HepG2 (cell line): ENCODE results near the gene SLIT3. TPM values are rescaled to one million over a fixed set of nuclear protein-coding genes. Genes with fewer than 3 reads are reported as not detected.

Experiments used
- ATAC-seq: fragments of 200-7000 bp; cut with Tn5 transposase; 3 replicates; pipeline ENCODE4 v1.9.1; 2020; ENCODE audit warnings: mild to moderate bottlenecking, moderate library complexity
- BruUV-seq: library from RNA; stranded (reverse); fragments of 400-500 nt; replicated peaks from 2 replicates; lab custom pipeline; 2021; lab: Mats Ljungman, UMichigan
- CTCF ChIA-PET: fragments of 300-600 bp; formaldehyde crosslinking; extraction: SDS; loops from one replicate; lab custom pipeline; 2021; ENCODE audit warnings: low total read pairs, inconsistent platforms, low intra/inter-chr PET ratio; lab: Yijun Ruan, JAX
- POLR2A ChIA-PET: fragments of 350-600 bp; sonication (Branson Sonifier 250); formaldehyde crosslinking; loops from one replicate; lab custom pipeline; 2020; ENCODE audit warnings: antibody characterized with exemption, inconsistent platforms; lab: Yijun Ruan, JAX
- DNase-seq: peaks from one replicate; pipeline ENCODE4 v3.0.0-alpha.2; 2015; ENCODE audit warnings: low spot score
- FAIRE-seq: peaks from 3 replicates; lab custom pipeline; 2011; peaks lifted over from hg19 to GRCh38; lab: Jason Lieb, UNC
- H2AFZ ChIP-seq: one replicate; pipeline ENCODE4 v1.6.1; 2011; ENCODE audit warnings: low read length, inconsistent platforms
- H3K27ac ChIP-seq: fragments of 300-600 bp; 3 replicates; pipeline ENCODE4 v1.8.0; 2011; ENCODE audit warnings: mixed run types, mild to moderate bottlenecking, mixed read lengths, low read length, inconsistent platforms; ENCODE audit not compliant: insufficient read depth; ENCODE audit errors: extremely low read length
- H3K27me3 ChIP-seq, 2 experiments: fragments of 200-600 bp in 1 of 2; 2 replicates in 1 of 2; 3 replicates in 1 of 2; pipeline versions ENCODE4 v1.6.0 to v1.8.0; 2011; ENCODE audit warnings: low read length in 2 of 2, mild to moderate bottlenecking in 2 of 2, moderate library complexity in 2 of 2, inconsistent platforms in 1 of 2; ENCODE audit not compliant: insufficient read depth in 2 of 2, control insufficient read depth in 1 of 2
- H3K36me3 ChIP-seq, 2 experiments: fragments of 200-600 bp in 1 of 2; replicated peaks in 1 of 2; 2 replicates in 1 of 2; 3 replicates in 1 of 2; pipeline versions ENCODE4 v1.5.1 to v1.8.0; 2011; ENCODE audit warnings: low read length in 2 of 2, inconsistent platforms in 1 of 2; ENCODE audit not compliant: insufficient read depth in 2 of 2, control insufficient read depth in 1 of 2
- H3K4me1 ChIP-seq: 2 replicates; pipeline ENCODE4 v1.5.1; 2012; ENCODE audit warnings: low read length, inconsistent platforms; ENCODE audit not compliant: insufficient read depth
- H3K4me2 ChIP-seq: 2 replicates; pipeline ENCODE4 v1.6.0; 2011; ENCODE audit warnings: low read depth, low read length, inconsistent platforms
- H3K4me3 ChIP-seq, 3 experiments: fragments of 200-600 bp in 1 of 3; sonication (generic), shearing (Covaris generic) in 1 of 3; replicated peaks in 1 of 3; 2 replicates each; pipeline ENCODE4 v1.5.1; 2011 to 2016; ENCODE audit warnings: low read length in 3 of 3, inconsistent platforms in 2 of 3, low read depth in 2 of 3, mild to moderate bottlenecking in 2 of 3, control low read depth in 1 of 3, mixed read lengths in 1 of 3; ENCODE audit not compliant: insufficient read depth in 1 of 3
- H3K79me2 ChIP-seq: one replicate; pipeline ENCODE4 v1.6.1; 2011; ENCODE audit warnings: low read length, inconsistent platforms; ENCODE audit not compliant: insufficient read depth
- H3K9ac ChIP-seq: 2 replicates; pipeline ENCODE4 v1.6.0; 2011; ENCODE audit warnings: mild to moderate bottlenecking, low read depth, low read length, inconsistent platforms; ENCODE audit not compliant: insufficient read depth
- H3K9me3 ChIP-seq: 2 replicates; pipeline ENCODE4 v1.5.1; 2012; ENCODE audit warnings: mild to moderate bottlenecking, low read length
- H4K20me1 ChIP-seq: 2 replicates; pipeline ENCODE4 v1.6.0; 2011; ENCODE audit warnings: inconsistent platforms, mild to moderate bottlenecking, low read length, moderate library complexity; ENCODE audit not compliant: insufficient read depth
- RFX3 ChIP-seq: IDR thresholded peaks from 2 replicates; pipeline ENCODE4 v1.6.1; 2016; ENCODE audit warnings: missing biosample characterization, missing genetic modification reagents
- SNAPC4 ChIP-seq: sonication (generic); formaldehyde crosslinking; IDR thresholded peaks from 2 replicates; pipeline ENCODE4 v1.4.0; 2020; ENCODE audit warnings: mild to moderate bottlenecking, missing genetic modification reagents
- SNRNP70 ChIP-seq: fragments of 200-400 bp; formaldehyde crosslinking; IDR thresholded peaks from 2 replicates; pipeline ENCODE4 v1.6.1; 2017; ENCODE audit warnings: mild to moderate bottlenecking, low read depth, low read length, moderate library complexity
- ZMYM2 ChIP-seq: sonication (generic); formaldehyde crosslinking; IDR thresholded peaks from 2 replicates; pipeline ENCODE4 v1.8.0; 2022; ENCODE audit warnings: mild to moderate bottlenecking, missing genetic modification reagents
- ZNF773 ChIP-seq: sonication (generic); formaldehyde crosslinking; IDR thresholded peaks from 2 replicates; pipeline ENCODE4 v1.4.0; 2020; ENCODE audit warnings: missing genetic modification reagents, borderline replicate concordance
- ZNF878 ChIP-seq: sonication (generic); formaldehyde crosslinking; IDR thresholded peaks from 2 replicates; pipeline ENCODE4 v1.8.1; 2023; ENCODE audit warnings: mild to moderate bottlenecking, missing genetic modification reagents, moderate library complexity
- WGBS: methylation state at CpG from one replicate; pipeline ENCODE4 v1.1.6; 2017; ENCODE audit warnings: low lambda C conversion rate; 5-methylcytosine and 5-hydroxymethylcytosine counted together
- in situ Hi-C: cut with HindIII; loops from 2 replicates; pipeline ENCODE4 v1.10.0; 2017; ENCODE audit warnings: low pct_unique_long_range_greater_than_20kb; ENCODE audit not compliant: extremely low pct_ligation_motif_present
- intact Hi-C: fragments of 100-400 bp; cut with micrococcal nuclease; formaldehyde crosslinking; loops from one replicate; pipeline ENCODE4 v1.10.0; 2022; ENCODE audit not compliant: unreplicated experiment
- polyA plus RNA-seq, 8 experiments: library from polyadenylated mRNA; depleted of rRNA in 3 of 8; stranded (reverse) in 7 of 8; unstranded in 1 of 8; fragments of >200 nt; fragmentation: Illumina TruSeq in 4 of 8; extraction: Trizol in 4 of 8; gene quantifications; 2 replicates each; pipeline versions ENCODE4 v1.2.1 to v1.2.3, GENCODE V29; 2011 to 2016; ENCODE audit warnings: low read depth in 4 of 8, missing spikeins in 1 of 8, mixed read lengths in 1 of 8; ENCODE audit not compliant: insufficient read depth in 1 of 8
- total RNA-seq, 5 experiments: library from RNA; depleted of rRNA; stranded (reverse); fragments of >200 nt; fragmentation: Illumina TruSeq; extraction: Trizol; gene quantifications; 2 replicates each; pipeline ENCODE4 v1.2.3, GENCODE V29; 2016; ENCODE audit warnings: low read depth in 1 of 5

The SLIT3 gene
- total and polyA plus RNA-seq, 2 of the 13 experiments (the other 11 are each of a cell fraction or from before 2014, with no cell fraction given), result not detected

GRCh38 chr5:168872246-168872645 is 428.7 kb downstream of the SLIT3 start:
- ATAC-seq, result no peak
- CTCF ChIA-PET, result interaction anchor here (0.6 kb wide), 1 partner anchor 431 kb away, joined by 3 read pairs; no protein-coding TSS in a partner anchor
- no peaks in the 10 kb centered on the region for H3K4me1 ChIP-seq
- H3K79me2 ChIP-seq, result no peaks in the 10 kb centered on the region
- no peak overlapping the region for H3K4me2 ChIP-seq
- TF ChIP-seq ZNF773 (CRISPR knock-in tag) (no peak), RFX3 (CRISPR knock-in tag) (no peak), ZNF878 (CRISPR knock-in tag) (no peak), ZMYM2 (CRISPR knock-in tag) (no peak), SNRNP70 (no peak), SNAPC4 (CRISPR knock-in tag) (no peak)
- TF ChIP-seq, all 625 proteins: peak for 0
- Histone ChIP-seq H3K27me3 (peaks cover 4 to 37% of the 10 kb centered on the region in 2 experiments; a peak in 3 of 5 replicates), H3K36me3 (no peaks in the 10 kb centered on the region), H3K9ac (no peak overlapping the region), H4K20me1 (no peaks in the 10 kb centered on the region), H3K4me3 (no peak overlapping the region), H2AFZ (no peak overlapping the region), H3K27ac (no peak overlapping the region), H3K9me3 (no peaks in the 10 kb centered on the region)
- in situ Hi-C loops (no loop called here), intact Hi-C loops (no loop called here)
- no TSS peak for BruUV-seq
- DNase-seq (no peak), FAIRE-seq (no peak)
- WGBS, result 3% methylated on average over 3 of the region's 3 CpGs
- POLR2A ChIA-PET, result no interaction called here
